G401.6 (cell line): ENCODE results near the gene GRB10.
"Not testable (repeated sequence)": the region's sequence is repeated elsewhere in the genome, so short reads cannot be mapped to it uniquely, and the experiment has no call there.

ENCODE experiments used
- FAIRE-seq: peaks from 2 replicates; lab custom pipeline; 2012; peaks lifted over from hg19 to GRCh38; lab: Jason Lieb, UNC

The GRB10 gene

DNA sequence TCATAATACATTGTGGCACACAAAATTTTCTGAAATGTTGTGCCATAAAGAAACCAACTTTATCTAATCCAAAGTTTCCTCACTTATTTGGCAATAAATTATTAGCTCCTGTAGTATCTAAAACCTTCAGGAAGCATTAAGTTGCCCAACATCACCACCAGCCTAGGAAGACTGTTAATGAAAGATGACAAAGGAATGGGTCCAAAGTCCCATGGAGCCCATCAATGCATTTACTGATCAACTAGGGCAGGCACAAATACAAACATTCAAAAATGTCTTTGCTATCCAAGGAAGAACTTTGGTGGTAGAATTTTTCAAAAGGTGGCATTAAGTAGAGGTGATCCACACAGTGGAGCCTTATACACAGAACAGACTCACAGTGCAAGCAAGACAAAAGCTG lies 4.5 kb downstream of the GRB10 start:
- FAIRE-seq, result no peak

DNA sequence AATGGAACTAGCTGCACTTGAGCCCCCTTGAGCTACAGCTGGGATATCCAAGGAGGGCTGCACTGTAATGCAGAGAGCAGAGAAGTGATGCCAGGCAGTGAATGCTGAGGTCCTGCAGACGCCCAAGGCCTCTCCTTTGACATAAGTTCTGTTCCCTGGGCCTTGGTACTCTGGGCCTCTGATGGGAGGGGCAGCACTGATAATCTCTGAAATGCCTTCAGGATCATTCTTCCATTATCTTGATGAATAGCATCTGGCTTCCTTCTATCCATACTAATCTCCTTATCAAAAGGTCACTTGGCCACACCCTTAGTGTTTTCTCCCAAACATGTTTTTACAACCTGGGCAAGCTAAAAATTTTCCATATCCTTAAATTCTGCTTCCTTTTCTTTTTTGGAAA lies 6.9 kb downstream of the GRB10 start:
- no peak for FAIRE-seq

DNA sequence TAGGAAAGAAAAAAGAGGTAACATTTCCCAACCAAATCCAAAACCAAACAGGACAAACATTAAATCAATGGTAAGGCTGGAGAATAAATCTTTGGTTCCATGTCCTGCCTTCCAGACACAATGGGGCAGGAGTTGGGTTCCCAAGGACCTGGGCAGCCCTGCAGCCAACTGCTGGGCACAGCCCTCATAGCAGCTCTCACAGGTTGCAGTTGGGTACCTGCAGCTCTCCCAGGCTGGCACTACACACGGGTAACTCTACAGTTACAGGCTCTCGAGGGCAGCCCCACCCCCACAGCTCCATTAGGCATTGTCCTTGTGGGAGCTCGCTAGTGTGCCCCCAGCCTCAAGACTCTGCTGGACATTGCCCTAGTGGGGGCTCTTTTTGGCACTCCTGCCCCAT lies 7.5 kb downstream of the GRB10 start:
- no peak for FAIRE-seq

DNA sequence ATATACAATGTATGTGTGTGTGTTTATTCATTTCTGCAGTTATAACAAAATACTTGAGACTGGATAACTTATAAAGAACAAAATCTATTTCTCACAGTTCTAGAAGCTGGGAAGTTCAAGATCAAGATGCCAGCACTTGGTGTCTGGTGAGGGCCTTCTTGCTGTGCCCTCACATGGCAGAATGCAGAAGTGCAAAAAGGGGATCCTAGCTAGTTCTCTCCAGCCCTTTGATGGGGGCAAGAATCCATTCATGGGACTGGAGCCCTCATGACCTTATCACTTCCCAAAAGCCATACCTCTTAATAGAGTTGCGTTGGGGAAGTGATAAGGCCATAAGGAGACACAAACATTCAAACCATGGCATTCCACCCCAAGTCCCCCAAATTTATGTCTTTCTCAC lies 8.4 kb downstream of the GRB10 start:
- no peak for FAIRE-seq

DNA sequence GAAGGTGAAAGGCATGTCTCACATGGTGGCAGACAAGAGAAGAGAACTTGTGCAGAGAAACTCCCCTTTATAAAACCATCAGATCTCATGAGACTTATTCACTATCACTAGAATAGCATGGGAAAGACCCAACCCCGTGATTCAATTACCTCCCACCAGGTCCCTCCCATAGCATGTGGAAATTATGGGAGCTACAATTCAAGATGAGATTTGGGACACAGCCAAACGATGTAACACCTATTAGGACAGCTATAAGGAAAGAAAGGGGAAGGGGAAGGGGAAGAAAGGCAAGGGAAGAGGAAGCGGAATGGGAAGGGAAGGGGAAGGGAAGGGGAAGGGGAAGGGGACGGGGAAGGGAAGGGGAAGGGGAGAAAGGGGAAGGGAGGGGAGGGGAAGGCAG lies 9.6 kb downstream of the GRB10 start:
- FAIRE-seq, result not testable (repeated sequence)

DNA sequence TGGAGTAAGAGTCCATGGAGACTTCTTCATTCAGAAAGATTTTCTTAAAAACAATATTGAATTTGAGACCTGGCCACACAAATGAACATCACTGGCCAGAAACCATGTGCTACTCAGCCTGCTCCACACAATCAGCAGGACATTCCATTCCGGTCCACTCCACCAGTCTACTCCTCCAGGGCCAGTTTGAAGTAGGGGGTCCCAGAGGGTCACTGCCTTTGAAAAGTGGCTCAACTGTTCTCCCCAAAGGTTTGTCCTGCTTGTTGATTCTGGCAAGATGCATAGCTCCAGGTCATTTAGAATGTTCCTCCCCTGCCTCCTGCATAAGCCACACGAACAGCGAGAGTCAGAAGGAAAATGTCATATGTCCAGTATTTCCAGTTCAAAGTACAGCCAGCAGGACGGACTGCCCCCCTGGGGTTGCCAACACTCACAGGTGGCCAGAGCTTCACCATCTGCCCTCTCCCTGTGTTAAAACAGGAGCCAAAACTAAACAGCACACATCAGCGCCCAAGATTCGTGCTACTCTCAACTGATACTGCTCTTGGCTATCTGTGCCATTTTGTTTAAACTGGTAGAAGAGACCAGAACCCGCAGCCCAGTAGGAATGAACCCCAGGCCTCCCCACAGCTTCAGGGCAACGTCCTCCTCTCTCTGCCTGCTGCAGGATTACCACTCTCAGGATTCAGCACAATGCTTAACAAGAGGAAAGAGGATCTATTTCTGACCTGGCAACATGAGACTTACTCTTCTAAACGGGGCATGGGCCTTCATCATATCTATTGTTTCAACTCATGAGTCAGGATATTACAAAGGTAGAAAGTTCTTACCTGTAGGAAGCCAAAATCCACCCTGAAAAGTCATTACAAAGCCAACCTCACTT lies 11.3 kb downstream of the GRB10 start:
- FAIRE-seq, result no peak

DNA sequence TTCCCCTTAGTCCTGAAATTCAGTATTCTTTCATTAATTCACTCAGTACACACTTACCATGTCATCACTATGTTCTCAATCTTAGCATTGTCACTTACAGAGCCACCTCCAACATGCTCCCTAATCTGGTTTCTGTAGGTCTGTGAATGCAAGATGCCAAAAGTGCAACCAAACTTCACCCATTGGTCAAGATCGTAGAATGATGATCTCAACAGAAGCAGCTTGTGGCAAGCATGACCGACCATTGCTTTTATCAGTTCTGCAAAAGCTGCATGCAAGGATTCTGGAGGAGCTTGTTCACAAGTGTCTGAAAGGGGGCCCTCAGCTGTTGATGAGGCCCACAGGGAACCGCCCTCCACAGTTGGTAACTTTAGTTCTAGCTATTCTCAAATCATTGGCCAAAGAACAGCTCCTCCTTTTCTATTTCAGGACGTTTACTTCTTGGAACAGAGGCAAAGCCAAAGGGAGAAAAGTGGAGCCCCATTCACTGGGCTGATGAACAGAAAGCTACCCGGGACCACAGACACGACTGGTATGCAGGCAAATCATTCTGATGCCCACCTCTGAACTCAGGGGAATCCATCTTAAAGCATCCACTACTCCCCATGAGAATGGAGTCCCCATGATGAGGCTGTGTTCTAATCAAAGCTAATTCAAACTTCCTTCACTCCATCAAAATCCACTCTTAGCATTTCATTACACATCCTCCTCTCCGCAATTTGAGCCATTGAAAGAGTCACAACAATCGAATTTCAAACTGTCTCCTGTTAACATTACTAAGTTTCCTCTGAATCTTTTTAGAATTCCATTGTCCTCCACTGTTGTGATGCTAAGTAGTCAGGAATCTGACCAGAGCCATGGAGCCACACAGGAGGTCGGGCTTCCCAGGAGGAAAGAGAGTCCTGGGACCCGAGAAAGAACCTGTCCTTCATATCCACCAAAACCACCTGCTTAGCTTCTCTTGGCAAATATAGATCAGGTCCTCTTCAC lies 13.9 kb downstream of the GRB10 start:
- no peak for FAIRE-seq

DNA sequence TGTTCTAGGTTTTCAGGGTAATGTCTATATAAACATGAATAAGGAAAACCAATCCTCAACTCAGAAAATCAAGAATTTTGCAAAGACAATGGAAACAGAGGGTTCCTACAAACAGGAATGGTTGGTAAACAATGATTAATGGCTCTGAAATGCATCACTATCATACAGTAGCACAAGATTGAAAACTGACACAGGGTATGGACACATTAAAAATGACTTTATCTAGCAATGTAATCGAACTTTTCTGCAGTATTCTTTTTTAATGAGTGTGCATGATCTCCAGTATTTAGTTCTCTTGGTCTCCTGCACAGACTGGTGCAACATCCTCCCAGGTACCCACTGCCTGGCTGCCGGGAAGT lies 15.9 kb downstream of the GRB10 start:
- no peak for FAIRE-seq

DNA sequence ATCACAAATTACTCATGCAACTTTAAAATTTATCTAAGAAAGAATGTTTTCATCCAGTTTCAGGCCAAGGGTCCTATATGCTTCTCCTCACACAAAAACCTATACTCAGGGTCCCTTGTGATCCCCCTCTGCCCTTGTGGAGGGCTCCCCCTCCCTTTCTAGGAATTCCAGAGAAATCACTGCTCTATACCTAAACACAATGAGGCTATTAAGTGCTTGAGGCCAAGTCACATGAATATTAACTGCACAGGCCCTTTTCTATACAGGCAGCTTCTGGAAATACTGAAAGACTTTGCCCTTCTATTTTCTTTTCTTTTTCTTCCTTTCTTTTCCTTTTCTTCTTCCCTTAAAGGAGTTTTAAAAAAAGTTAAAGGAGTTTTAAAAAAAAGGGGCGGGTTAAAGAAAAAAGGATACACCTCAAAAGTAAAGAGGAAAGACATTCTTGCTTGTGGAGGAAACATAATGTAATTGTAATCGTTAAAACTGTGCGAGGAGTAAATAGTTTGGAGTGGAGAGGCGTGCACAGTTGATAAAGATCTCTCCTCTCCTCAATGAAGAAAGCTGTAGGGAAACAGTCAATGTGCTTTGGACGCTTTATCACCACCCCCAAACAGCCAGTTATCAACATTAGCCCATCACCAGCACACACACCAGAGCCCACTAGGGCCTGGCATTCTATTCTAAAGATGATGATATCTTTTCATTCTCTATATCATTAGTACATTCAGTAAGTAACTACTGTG lies 16.4 kb downstream of the GRB10 start:
- FAIRE-seq, result no peak

DNA sequence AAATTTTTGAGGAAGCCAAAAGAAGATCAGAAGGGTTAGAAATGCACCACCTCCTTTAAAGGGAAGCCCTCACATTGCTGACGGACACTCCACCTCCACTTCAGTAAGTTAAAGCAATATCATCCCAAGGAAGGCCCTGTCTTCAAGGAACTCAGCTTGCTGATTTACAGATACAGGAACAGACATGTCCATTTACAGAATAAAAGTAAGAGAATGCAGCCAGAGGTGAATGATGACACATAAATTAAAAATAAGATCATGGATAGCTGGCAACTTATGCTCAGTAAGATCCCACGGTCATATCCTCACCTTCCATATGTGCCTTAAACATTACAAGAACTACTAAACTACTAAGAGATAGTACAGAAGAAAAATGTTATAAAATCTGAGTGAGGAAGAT lies 20.4 kb downstream of the GRB10 start:
- FAIRE-seq, result no peak

DNA sequence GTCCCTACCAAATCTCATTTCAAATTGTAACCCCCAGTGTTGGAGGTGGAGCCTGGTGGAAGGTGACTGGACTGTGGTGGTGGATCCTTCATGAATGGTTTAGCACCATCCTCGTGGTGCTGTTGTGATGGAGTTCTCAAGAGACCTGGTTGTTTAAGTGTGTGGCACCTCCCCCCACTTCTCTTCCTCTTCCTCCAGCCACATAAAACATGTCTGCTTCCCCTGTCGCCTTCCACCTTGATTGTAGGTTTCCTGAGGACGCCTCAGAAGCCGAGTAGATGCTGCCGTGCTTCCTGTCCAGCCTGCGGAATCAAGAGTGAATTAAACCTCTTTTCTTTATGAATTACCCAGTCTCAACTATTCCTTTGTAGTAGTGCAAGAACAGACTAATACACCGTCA lies 21.0 kb downstream of the GRB10 start:
- FAIRE-seq, result no peak

DNA sequence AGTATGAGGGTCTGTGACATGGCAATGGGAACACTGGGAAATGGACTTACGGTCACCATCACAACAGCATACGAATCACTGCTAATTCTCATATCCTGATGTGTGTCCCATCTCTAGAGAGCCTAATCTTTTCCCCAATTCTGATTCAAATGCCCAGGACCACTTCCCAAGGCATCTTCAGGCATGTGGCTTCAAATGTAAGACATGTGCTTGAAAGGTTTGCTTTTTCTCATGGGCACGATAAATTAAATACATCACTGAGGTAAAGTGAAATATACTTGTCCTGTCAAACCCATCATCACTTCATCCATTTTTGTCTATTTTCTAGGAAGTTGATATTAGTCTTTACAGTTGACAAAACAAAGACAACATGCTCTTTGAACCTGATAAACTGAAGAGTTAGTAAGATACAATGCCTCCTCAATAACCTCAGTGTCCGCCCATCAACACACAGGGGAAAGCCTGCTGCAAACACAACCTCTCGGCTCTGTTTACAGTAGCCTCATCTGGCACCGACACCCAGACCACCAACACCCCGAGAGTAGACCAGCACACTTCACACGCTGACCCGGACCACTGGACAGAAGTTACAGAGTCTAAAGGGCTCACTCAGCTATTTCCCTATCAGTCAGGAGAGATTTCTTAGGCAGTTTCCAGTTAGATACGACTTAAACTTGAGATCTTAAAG lies 24.8 kb downstream of the GRB10 start:
- FAIRE-seq, result no peak

DNA sequence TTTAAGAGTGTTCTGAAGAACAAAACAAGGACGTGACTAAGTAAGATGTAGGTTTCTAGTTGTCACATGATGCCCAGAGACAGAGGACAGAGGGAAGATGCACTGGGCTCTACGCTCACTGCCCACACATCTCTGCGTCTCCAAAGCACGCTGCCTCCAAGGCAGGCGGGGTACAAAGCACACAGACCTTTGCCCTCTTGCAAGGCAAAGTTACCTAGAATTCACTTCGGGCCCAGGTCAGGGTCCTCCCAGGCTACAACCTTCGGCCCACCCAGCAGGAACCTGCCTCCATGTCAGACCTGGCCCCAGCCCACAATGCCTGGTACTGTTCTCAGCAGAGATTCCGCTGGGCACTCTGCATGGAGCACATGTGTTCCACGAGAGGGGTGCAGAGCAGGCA lies 26.5 kb downstream of the GRB10 start:
- no peak for FAIRE-seq

DNA sequence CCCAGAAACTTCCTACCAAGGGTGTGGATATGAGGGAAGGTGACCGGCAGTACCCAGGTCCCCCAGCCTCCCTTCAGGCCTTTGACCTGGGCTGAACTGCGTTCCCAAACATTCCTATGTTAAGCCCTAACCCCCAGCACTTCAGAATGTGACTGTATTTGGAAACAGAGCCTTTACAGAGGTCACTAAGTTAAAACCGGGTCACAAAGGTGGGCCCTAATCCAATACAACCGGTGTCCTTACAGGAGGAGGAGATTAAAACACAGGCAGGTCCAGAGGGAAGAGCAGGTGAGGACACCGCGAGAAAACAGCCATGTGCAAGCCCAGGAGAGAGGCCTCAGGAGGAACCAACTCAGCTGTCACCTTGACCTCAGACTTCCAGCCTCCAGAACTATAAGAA lies 28.0 kb downstream of the GRB10 start:
- no peak for FAIRE-seq

DNA sequence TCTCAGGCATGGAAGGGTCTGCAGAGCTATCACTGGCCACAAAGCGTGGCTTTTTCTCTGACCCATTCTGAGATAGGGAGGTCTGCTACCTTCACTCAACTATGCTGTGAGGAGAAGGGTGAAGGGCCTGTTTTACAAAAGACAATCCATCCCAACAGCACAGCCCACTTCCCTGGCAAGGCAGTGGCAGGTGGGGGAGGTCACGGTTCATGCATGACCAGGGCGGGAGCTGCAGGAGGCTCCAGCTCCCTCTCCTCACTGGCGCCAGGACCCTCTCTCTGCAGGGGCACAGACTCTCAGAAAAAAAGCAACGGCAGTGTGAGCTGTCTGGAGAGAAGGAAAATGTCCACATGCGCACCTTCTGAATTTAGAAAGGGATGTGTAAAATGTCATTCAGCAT lies 28.5 kb downstream of the GRB10 start:
- no peak for FAIRE-seq

DNA sequence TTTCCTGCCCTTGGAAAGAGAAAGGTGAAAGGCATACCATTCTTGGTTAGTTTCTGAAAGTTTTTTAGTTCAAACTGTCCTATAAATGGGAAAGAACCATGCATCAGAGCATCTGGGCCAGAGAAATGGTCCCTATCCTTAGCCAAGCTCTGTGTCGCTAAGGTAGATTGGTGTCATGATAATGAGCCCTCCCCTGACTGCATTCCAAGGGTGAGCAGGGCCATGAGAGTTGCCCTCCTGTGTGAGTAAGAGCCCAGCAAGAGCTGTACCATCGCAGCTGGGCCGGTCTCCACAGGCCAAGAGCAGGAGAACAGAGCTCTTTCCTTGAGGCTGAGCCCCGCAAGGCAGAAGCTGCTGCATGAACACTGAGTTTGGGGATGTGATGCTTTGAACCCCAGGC lies 30.3 kb downstream of the GRB10 start:
- no peak for FAIRE-seq

DNA sequence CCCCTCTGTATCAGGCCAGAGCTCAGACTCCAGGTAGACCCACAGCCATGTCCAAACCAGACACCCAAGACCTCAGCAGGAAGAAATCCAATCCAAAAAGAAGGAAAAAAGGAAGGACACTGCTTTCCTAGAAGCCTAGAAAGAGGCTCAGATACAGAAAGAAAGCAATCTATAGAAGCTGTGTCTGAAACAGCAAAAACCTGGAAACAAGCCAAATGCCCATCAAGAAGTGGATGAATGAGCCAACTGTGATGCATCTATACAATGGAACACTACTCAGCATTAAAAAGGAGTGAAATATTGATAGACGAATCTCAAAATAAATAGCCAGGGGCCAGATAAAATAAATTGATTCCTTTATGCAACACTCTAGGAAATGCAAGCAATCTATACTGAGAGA lies 31.6 kb downstream of the GRB10 start:
- no peak for FAIRE-seq

DNA sequence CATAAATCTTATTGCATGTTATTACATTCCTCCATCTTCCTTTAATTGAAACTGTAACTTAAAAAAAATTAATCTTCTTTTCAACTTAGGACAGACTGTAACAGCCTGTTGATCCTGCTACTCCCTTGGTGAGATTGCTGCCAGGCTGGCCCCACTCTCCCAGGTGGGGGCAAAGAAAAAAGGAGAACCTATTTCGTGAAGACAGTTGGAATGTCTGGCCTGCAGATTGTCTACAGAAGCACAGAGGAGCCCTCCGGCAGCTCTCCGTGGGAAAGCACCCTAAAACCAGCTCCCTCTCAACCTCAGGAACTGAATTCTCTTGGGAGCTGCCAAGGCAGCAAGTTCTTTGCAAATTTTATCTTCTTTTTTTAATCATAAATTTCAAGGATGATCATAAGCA lies 32.8 kb downstream of the GRB10 start:
- no peak for FAIRE-seq

DNA sequence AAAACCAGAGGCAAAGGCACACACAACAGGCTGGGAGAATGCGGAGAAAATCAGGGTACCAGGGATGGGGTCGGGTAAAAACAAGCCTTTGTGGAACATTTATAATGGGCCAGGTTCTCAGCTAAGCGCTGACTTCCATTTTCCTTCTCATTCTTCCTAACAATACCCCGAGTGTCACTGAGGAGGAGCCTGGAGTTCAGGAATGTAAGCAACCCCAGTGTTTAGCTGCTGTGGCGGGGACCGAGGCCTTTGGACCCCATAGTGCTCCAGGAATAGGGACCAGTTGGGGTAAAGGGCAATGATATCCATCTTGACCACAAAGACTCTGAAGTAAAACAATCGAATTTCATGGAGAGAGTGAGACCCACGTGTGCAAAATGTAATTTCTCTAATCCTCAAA lies 34.2 kb downstream of the GRB10 start:
- FAIRE-seq, result no peak

DNA sequence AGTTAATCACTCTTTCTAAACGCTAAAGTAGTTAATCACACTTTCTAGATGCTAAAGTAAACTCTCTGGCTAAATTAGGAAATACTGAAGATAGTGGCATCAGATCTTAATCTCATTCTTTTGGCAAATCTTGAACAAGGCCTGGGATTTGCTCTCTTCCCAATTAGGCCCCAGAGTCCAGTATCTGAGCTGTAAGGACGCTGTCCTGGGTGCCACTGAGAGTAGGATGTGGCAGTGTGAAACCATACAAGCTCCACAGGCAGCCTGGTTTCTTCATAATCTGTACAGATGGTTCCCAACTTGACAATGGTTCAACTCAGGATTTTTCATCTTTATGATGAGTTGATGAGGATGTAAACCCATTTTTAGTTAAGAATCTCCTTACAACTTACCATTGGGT lies 36.9 kb downstream of the GRB10 start:
- FAIRE-seq, result no peak

DNA sequence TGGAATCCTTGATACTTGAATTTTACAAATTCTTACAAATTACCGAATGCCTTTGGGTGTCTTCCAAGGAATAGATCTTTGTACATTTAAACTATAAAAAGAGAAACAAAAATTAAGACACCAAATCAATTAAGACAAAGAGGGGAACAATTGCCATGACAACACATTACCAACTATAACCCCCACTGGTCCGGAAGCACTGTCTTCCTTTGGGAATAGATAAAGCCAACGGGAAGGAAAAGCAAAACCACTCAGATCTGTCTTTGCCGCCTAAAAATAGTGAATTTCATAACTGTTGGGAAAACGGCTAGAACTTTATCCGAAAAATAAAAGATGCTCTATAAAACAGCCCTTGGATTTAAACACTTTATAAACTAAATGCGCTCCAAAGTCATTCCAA lies 37.4 kb downstream of the GRB10 start:
- no peak for FAIRE-seq

DNA sequence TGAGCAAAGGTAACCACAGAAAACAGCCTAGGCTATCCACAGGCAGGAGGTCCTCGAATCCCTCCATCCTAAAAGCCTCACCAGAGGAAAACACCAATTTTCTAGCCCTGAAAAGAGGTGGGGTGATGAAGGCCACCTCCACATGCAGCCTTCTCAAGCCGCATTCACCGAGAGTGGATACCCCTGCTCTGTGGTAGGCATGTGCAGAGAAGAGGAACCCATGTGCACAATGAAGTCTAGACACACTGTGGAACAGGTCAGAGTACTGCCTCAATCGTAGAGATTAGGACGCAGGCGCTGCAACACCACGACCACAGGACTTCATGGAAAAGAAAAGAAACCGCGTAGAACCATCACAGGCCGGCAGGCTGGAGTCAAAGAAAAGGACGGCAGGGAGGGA lies 38.8 kb downstream of the GRB10 start:
- FAIRE-seq, result no peak
